Activated CD4-positive, alpha-beta T cell treated with anti-CD3 and anti-CD28 coated beads, Interleukin-2, amount 50 U/mL, for 1 hour (primary cell): ENCODE data around the gene ZBTB14.
A peak's percentile ranks its signal among the peaks of the same experiment; 100 is the strongest.

Experiments
- DNase-seq: peaks from one replicate; pipeline ENCODE4 v3.0.0-alpha.2; 2020

The ZBTB14 gene, protein sequence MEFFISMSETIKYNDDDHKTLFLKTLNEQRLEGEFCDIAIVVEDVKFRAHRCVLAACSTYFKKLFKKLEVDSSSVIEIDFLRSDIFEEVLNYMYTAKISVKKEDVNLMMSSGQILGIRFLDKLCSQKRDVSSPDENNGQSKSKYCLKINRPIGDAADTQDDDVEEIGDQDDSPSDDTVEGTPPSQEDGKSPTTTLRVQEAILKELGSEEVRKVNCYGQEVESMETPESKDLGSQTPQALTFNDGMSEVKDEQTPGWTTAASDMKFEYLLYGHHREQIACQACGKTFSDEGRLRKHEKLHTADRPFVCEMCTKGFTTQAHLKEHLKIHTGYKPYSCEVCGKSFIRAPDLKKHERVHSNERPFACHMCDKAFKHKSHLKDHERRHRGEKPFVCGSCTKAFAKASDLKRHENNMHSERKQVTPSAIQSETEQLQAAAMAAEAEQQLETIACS

DNA sequence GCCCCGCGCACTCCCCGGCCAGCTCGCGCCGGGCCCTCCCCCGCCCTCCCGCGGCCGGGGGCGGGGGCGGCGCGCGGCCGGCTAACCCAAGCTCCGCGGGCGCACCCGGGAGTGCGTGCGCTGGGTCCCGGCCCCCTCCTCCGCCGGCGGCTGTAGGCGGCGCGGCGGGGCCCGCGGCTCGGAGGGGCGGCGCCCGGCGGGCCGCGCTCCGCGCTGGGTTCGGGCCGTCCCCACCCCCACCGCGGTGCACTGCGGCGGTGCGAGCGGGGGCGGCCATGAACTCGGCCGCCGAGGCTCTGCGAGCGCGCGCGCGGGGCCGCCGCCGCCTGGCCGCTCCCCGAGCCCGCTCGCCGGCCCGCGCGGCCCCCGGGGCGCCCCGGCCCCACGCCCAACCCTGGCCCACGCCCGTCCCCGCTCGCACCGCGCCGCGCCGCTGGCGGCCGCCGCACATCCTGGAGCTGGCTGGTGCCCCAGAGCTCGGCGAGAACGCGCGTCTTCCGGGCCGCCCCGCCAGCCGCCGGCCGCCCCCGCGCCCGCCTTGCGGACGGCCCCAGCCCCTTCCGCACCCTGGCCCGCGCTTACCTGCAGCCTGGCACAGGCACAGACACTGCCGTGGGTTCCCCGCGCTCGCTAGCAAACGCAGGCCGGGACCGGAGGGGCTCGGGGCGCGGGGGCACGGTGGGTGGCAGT, at the start of gene ZBTB14:
ZBTB14 (minus strand) TSS at position 496 of the 690 bp plus-strand sequence. CDS start 2,480 bp downstream, outside the sequence.
- DNase-seq = peak; percentile 62

DNA sequence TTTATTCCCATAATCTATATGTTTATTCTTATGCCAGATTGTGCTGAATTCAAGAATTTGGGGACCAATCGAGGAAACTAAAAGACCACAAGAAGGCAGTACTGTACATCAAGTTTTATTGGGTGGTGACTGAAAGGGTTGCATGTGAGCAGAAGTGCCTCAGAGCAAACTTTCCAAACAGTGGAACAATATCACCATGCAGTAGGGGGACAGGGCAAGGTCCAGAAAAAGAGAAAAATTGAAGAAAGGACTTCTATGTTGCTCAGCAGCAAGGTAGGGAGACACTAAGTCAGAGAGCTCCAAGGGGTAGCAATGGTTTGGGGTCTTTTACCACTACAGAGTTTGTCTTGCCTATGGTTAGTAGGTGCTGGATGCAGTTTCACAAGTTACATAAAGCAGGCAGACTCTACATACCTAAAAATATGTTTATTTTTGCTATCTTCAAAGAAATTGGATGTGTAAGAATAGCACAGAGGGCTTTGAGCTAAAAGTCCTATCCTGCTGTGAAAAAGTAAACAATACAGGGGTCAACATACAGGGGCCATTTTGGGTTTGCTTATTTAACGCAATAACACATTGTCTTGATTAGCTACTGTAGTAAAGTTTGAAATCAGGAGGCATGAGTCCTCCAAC, 43.8 kb upstream of the ZBTB14 start:
- no peak for DNase-seq

DNA sequence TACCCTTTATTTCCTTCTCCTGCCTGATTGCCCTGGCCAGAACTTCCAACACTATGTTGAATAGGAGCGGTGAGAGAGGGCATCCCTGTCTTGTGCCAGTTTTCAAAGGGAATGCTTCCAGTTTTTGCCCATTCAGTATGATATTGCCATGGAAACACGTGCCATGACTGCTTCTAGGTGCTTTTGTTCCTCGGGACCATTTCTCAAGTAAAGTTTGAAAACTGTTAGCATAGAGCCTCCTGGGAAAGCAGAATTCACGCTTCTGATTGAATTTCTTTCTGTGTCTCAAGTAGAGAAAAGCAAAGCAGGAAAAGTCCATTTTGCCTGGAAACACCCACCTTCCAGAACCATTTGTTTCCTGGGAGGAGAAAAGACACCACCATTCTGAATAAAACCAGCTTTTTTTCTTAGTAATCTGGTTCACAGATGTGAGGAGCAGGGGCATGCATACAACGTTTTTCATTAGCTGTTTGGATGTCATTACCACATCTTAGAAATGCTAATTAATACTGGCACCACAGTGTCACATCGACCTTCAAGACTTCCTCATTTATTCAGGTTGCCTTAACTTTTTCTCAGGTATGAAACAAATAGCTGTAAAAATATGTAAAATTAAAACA, 39.0 kb upstream of the ZBTB14 start:
- no peak for DNase-seq

DNA sequence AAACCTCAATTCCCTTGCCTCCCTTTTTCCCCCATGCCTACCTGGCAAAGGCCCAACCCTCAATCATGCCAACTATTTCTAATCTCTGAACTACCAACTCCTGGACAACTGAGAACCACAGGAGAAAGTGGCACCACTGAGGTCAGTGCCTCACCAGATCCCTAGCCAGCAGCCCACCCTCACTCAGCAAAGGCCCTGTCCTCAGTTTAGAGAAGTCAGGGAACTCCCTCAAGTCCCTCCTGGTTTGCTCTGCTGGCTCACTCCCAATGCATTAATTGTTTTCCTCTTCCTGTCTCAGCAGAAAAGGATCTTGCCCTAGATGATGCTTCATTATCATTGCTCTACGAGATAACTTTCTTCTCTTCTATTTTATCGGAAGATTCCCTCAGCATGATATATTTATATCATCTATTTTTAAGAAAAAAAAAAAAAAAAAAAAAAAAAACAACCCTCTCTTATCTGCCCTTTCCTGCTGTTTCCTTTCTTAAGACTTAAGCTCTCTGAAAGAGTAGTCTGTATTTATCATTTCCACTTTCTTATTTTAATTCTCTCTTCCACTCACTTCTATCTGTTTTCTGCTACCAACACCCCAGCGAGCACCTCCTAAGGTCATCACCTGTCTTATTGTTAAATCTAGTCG, 22.7 kb upstream of the ZBTB14 start:
- no peak for DNase-seq

DNA sequence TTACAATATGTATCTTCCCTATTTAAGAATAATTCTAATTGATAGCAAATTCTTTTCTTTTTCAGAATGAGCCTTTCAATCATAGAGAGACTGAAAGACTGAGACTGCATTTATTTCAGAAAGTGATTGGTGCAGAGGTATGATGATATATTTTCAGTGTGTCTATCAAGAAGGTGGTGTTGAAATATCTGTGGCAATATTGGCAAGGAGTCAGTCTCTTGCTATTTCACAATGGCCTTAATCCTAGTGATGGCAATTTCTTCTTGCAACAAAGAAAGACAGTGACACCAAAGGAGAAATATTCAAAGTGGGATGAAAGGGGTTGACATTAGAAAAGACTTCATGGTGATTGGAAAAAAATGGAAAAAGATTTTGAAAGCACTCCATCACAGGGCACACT, 21.7 kb upstream of the ZBTB14 start:
- no peak for DNase-seq

DNA sequence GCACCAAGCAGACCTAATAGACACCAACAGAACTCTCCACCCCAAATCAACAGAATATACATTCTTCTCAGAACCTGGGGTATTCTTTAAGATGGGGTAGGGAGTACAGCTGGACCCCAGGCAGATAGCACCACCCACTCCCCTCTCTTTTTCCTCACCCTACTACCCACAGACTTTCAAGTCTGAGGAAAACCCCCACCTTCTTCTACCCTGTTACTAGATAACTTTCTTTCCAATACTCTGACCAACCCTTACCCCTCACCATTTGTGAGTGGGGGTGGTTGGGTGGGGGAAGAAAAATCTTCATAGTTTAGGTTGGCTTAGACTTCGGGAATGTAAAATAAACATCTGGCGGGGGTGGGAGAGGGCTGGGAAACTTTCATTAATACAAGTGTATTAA, 20.3 kb upstream of the ZBTB14 start:
- DNase-seq = no peak

DNA sequence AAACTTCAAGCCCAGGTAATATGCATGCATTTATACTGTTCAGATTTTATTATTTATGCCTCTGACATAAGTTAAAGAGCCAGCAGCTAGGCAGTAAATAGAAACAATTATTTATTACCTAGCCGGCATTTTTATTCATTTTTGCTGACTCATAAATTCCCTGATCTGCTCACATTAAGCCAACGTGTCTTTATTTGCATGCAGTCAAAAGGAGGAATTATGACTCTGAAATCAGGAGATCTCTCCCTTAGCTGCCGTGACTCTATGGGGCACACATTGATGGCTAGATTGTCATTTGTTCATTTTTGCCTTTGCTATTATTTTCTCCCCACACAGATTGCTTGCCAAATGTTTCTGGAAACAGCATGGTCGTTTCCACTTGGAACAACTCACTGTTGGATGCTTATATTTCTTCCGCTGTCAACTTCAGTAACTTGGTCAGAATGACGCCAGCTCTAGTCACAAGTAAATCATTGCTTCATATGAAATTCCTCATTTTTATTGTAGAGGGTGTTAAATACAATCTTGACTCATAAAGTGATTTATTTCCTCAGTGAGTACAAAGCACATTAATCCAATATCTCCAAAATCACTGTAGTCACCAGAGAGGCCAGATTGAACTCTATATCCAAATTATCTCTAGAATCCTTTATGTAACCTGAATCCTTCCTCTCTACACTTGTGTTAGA, 15.9 kb upstream of the ZBTB14 start:
- no peak for DNase-seq

DNA sequence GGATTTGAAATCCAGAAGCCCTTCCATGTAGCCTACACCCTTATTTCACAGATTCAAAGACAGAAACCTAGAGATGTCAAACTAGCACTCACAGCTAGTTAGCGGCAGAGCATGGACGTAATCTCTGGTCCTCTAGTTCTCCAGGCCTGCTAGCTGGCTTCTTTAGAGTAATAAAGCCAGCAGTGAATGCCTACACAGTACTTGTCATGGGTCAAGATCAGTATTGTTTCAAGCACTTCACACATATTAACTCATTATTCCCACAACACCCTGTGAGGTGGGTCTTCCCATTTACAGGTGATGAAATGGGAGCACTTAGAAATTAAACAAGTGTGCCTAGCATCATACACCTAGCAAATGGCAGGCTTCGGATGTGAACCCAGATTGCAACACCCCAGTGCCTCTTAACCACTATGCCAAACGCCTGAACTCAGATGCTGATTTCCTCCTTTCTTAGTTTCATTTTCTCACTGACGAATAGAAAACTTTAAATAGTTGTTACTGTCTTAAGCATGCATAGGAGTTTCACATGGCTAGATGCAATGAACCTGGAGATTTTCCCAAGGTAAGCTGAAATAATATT, 14.5 kb upstream of the ZBTB14 start:
- peak; percentile 10 for DNase-seq

DNA sequence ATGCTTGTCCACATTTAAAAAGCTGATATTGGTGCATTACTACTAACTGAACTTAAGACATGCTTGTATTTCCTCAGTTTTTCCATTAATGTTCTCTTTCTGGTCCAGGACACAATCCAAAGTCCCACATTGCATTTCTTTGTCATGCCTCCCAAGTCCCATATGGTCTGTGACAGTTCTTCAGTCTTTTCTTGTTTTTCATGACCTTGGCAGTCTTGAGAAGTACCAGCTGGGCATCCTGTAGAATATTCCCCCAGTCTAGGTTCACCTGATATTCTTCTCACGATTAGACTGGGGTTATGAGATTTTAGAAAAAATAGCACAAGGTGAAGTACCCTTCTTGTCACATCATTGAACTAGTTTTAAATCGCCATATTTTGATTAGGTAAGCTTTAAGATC, 10.3 kb upstream of the ZBTB14 start:
- no peak for DNase-seq

DNA sequence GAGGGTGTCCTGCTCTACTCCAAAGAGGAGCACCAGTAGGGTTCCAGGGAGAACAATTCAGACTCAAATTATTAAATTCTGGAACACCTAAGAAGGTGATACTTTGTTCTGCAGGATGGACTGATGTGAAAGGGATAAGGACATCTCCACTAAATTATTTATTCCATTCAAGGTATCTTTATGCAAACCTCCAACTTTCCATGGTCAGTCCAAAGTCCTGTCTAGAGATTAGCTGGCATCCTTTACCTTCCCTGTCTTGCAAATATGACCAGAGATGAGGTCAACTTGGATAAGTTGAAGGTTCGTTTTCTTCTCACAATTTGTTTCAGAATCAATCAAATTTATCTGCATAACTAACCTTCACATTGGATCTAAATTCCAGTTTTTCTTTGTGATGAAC, 8.7 kb upstream of the ZBTB14 start:
- DNase-seq = no peak

DNA sequence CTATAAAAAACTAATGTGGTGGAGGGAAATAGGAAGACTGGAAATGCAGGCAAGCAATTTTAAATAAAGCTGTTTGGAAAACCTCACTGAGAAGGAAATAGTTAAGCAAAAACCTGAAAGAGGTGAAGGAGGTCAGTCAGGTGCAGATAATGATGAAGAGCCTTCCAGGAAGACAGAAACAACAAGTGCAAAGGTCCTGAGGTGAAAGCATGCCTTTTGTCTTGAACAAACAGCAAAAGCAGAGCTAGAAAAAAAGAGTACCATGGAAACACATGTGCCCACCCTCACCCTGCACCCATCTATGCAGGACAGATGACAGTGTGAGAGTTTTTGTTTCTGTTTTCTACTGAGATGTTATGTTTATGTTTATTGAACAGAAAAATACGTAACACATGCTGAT, 8.1 kb upstream of the ZBTB14 start:
- DNase-seq = no peak

DNA sequence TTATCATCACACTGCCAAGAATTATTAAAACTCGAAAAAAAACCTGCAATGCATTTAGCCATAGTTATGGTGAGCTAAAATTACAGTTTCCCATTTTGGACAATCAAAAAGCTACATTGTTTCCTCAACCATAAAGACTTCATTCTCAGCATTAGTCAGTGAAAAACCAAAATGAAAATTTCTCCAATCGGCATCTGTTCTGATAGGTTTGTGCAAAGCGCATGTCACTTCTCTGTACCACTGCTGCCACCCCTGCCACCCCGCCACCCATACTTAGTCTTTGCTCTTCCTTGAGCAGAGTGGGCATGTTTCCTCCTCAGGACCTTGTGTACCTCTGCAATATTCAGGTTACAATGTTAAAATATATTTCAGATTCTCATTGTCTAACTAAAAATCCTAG, 7.1 kb upstream of the ZBTB14 start:
- no peak for DNase-seq

DNA sequence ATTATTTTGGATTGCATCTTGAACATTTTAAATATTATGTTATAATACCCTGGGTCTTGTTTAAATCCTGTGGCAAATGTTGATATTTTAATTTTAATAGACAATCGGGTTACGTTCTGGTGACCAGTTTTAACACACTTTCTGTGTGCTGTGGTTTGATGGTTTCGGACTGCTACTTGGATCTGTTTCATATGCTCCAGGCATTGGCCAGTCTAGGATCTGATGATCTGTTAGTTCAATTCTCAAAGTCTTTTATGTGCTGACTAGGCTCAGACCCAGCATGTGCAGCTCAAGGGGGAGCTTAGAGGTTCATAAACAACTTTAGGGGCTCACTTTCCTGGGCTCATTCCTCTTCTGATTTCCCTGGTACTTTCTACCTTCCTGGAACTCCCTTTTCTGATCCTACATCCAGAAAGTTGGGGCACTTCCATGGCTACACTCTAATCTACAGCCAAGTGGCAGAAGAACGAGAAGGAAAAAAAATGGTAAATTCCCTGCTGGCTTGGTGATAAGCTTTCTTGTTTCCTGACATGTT, 5.0 kb upstream of the ZBTB14 start:
- no peak for DNase-seq

DNA sequence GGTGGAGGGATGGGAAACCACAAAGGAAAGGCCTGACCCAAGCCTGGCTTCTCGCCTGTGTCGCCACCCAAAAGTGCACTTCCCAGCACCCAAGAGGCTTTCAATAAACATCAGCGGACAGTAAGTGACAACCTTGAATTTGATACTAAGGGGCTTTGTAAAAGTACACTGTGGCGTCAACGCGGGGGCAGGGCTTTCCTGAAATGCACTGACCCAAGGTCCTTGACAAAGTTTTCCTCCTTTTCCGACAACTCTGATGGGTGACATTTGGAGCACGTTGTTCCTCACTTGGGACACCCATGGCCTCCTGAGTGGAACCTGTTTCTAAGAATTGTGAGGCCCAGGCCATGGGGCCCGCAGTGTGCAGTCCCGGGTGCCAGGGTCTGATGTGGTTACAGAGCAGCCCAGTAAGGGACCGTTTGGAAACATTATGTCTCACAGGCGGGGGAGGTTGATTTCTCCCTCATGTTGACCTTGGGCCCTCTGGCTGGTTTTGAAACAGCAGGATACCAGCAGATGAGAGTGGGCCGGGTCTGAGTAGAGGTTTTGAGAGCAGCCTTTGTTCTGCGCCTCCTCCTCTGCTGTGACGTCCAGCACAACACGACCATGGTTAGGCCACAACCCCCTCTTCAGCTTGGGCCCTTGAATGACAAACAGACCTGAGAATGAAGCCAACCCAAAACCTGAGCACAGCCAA, 2.8 kb upstream of the ZBTB14 start:
- no peak for DNase-seq

DNA sequence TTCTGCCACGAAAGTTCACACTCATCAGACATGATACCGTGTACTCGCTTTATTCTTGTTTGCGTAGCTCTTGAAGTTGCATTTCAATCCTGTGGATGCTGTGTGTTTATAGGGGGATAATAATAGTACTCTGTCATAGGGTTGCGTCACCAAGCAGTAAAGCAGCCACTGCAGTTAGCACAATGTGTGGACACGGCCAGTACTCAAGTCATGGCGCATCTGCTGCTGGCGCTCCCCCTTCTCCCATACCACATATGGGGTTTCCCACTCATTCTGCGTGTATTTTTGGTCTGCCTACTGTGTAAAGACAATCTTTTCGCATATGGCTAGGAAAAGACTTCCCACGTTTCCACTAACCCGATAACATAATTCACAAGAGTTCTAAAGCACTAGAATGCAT, 2.1 kb upstream of the ZBTB14 start:
- DNase-seq = no peak

DNA sequence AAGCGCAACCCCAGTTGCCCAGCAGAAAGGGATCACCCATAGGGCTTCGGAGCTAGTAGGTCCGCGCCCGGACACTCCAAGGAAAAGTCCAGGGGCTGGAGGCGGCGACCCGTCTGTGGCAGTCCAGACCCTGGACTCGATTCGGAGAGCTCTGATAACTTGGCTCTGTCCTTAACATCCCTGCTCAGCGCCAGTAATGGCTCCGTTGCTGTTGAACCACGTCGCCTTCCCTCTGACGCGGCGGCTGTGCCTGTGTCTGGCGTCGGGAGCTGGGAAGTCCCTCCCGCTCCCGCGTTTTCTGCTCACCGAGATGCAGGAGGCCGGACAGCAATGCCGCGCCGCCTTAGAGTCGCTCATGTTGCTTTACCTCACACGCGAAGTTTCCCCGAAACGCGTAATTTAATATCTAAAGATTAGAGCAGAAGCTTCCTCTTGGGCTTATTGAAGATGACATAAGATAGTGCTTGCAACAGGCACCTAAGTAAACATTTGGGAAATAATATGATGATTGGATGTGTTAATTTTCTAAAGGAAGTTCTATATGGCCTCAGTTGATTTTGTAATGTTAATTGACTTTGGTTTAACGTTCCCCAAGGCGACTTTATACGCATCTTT, 1.3 kb upstream of the ZBTB14 start:
- DNase-seq = peak; percentile 54

DNA sequence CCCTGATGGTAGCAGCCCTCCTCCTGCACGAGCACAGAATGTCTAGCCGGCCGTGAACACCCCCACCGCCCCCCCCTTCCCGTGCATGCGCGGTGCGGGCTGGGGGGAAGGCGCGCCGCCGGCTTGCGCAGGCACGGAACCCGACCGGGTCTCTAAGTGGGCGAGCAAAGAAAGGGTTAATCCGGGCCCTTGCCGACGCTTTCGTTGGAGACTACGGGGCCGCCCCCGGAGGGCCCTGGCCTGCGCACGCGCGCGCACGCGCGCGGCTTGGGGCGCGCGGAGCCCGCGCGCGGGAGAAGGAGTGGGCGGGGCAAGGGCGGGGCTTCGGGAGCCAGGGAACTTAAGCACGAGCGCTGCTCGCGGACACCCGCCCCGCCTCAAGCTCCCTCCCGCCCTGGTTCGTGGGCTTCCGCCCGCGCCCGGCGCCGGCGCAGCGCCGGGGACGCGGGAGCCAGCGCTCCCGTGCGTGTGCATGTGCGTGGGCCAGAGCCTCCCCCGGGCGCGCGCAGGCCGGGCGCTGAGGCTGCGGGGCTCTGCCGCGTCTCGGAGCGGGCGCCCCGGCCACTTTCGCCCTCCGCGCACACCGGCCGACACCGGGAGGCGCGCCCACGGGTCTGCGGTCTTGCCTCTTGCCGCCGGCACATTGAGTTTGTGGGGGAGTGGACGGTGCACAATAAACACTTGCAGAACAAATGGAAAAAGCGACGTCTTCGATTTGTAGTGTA, 617 bp upstream of the ZBTB14 start:
- peak; percentile 95 for DNase-seq

DNA sequence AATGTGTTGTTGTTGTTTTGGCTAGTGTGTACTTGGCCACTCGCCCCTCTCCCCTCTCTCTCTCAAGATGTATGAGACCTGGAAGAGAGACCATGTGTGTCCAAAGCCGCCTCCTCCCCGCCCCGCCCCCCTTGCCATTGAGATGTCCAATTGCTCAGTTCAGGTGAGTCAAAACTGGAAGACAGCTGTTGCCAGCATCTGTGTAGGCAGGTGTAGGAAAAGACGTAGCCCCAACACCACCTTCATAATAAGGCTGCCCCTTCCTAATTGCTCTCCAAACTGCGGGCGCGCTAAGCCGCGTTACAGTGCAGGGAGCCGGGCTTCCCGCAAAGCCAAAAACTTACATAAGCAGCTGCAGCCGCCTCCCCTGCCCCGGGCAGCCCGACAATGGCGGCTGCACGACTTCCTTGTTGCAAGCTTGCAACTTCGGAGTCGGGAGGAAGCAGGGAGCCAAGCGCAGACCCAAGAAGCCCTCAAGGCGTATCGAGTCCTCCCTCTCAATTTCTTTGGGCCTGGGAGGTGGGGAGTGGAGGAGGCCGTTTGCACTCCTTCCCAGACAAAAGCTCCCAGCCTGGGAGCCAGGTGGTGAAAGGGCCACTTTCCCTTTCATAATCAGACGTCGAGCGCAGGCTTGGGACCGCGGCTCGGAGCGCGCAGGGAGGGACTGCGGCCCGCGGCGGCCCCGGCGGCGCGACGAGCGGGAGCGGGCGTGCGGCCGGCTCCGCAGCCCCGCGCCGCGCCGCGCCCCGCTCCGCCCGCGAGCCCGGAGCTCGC, 882 bp downstream of the ZBTB14 start:
- DNase-seq = peak; percentile 58

DNA sequence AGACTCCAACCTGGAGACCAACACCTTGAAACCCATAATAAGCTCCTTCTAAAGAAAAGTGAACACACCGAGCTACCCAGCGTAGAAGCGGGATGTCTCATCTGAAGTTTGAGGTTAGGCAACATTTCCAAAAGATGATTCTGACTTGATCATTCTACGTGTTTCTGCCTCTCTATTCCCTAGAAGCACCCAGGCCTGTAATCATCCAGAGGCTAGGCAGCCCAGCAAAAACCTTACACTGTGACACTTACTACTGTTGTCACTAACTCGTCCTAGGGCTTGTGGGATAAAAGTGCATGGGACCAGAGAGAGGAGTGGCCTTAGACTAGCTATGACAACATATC, 1.4 kb downstream of the ZBTB14 start:
- DNase-seq = no peak
